NCI-H2029 (cell line): ENCODE results near the gene PEPD.

Experiments
- DNase-seq: peaks from one replicate; lab custom pipeline; 2025; lab: John Stamatoyannopoulos, UW

Gene PEPD

GRCh38 chr19:33437821-33438671 lies 83.5 kb downstream of the PEPD start:
- DNase-seq = peak; percentile 78

- DNase-seq = no peak
Measured at GRCh38 chr19:33437393-33437820, 84.2 kb downstream of the PEPD start.

- DNase-seq = no peak
Measured at GRCh38 chr19:33436360-33437345, 84.9 kb downstream of the PEPD start.

GRCh38 chr19:33435706-33436359 lies 85.8 kb downstream of the PEPD start:
- no peak for DNase-seq

GRCh38 chr19:33434886-33435705 lies 86.5 kb downstream of the PEPD start:
- DNase-seq = no peak

GRCh38 chr19:33434069-33434885 lies 87.3 kb downstream of the PEPD start:
- no peak for DNase-seq

- no peak for DNase-seq
Measured at GRCh38 chr19:33432446-33433170, 89.0 kb downstream of the PEPD start.

GRCh38 chr19:33432015-33432414 lies 89.6 kb downstream of the PEPD start:
- no peak for DNase-seq

GRCh38 chr19:33430674-33431277 lies 90.8 kb downstream of the PEPD start:
- DNase-seq = peak; percentile 48

GRCh38 chr19:33429891-33430673 lies 91.5 kb downstream of the PEPD start:
- no peak for DNase-seq

- no peak for DNase-seq
Measured at GRCh38 chr19:33428627-33429125, 92.9 kb downstream of the PEPD start.

GRCh38 chr19:33427801-33428626 lies 93.6 kb downstream of the PEPD start:
- no peak for DNase-seq

GRCh38 chr19:33426621-33427361 lies 94.8 kb downstream of the PEPD start:
- no peak for DNase-seq

GRCh38 chr19:33424181-33424580 lies 97.4 kb downstream of the PEPD start:
- no peak for DNase-seq

- no peak for DNase-seq
Measured at GRCh38 chr19:33422369-33423180, 99.0 kb downstream of the PEPD start.

- no peak for DNase-seq
Measured at GRCh38 chr19:33421368-33421767, 100.2 kb downstream of the PEPD start.
